Panc1 (cell line): ENCODE measurements around the gene BMP10. TPM values are rescaled to one million over a fixed set of nuclear protein-coding genes. Genes with fewer than 3 reads are reported as not detected.

Experiments
- ATAC-seq: fragments of 200-7000 bp; cut with Tn5 transposase; 2 replicates; pipeline ENCODE4 v1.9.1; 2020; ENCODE audit warnings: mild to moderate bottlenecking, moderate library complexity
- BruUV-seq: library from RNA; stranded (reverse); fragments of 400-500 nt; replicated peaks from 2 replicates; lab custom pipeline; 2021; lab: Mats Ljungman, UMichigan
- CTCF ChIA-PET: fragments of 300-600 bp; sonication (Branson Sonifier 250); formaldehyde crosslinking; loops from one replicate; lab custom pipeline; 2022; ENCODE audit warnings: antibody characterized with exemption; lab: Charles Lee
- POLR2A ChIA-PET: fragments of 300-600 bp; sonication (Branson Sonifier 250); formaldehyde crosslinking; loops from one replicate; lab custom pipeline; 2022; ENCODE audit warnings: antibody characterized with exemption; lab: Charles Lee
- DNase-seq: peaks from one replicate; pipeline ENCODE4 v3.0.0-alpha.2; 2010; ENCODE audit warnings: low read depth, low spot score
- H3K27ac ChIP-seq: 2 replicates; pipeline ENCODE4 v1.5.1; 2011; ENCODE audit warnings: mild to moderate bottlenecking, low read length, inconsistent platforms
- H3K27me3 ChIP-seq: fragments of 200-500 bp; sonication (Bioruptor generic); 2 replicates; pipeline ENCODE4 v1.6.0; 2014; ENCODE audit warnings: low read length, inconsistent platforms; ENCODE audit not compliant: control insufficient read depth, insufficient read depth
- H3K36me3 ChIP-seq: fragments of 200-500 bp; sonication (Bioruptor generic); 2 replicates; pipeline ENCODE4 v1.5.1; 2014; ENCODE audit warnings: inconsistent platforms, mild to moderate bottlenecking, low read length, moderate library complexity; ENCODE audit not compliant: control insufficient read depth, insufficient read depth
- H3K4me1 ChIP-seq: 2 replicates; pipeline ENCODE4 v1.5.1; 2011; ENCODE audit warnings: inconsistent platforms, mild to moderate bottlenecking, low read length, moderate library complexity; ENCODE audit not compliant: control insufficient read depth, insufficient read depth
- H3K4me3 ChIP-seq, 2 experiments: 2 replicates each; pipeline ENCODE4 v1.5.1; 2011 to 2012; ENCODE audit warnings: low read depth in 2 of 2, low read length in 2 of 2, mild to moderate bottlenecking in 2 of 2, inconsistent platforms in 1 of 2, moderate library complexity in 1 of 2
- H3K9me3 ChIP-seq: fragments of 200-500 bp; sonication (Bioruptor generic); 2 replicates; pipeline ENCODE4 v1.5.1; 2014; ENCODE audit warnings: low read depth, mild to moderate bottlenecking, inconsistent platforms, low read length, moderate library complexity; ENCODE audit not compliant: control insufficient read depth, insufficient read depth
- CTCF ChIP-seq: fragments of 450-650 bp; IDR thresholded peaks from 2 replicates; pipeline ENCODE4 v1.5.1; 2017; ENCODE audit warnings: mild to moderate bottlenecking
- POLR2AphosphoS5 ChIP-seq: IDR thresholded peaks from 2 replicates; pipeline ENCODE4 v1.6.1; 2012; ENCODE audit warnings: mild to moderate bottlenecking, low read depth, low read length, moderate library complexity
- REST ChIP-seq, 2 experiments: IDR thresholded peaks; 2 replicates each; pipeline ENCODE4 v1.6.1; 2011 to 2012; ENCODE audit warnings: low read depth in 2 of 2, control low read depth in 1 of 2, low read length in 1 of 2, mild to moderate bottlenecking in 1 of 2, moderate library complexity in 1 of 2; ENCODE audit not compliant: insufficient read depth in 1 of 2
- SIN3A ChIP-seq: IDR thresholded peaks from 2 replicates; pipeline ENCODE4 v1.6.1; 2012; ENCODE audit warnings: low read depth, mild to moderate bottlenecking, low read length, moderate library complexity, borderline replicate concordance; ENCODE audit not compliant: insufficient read depth
- TCF7L2 ChIP-seq: IDR thresholded peaks from 2 replicates; pipeline ENCODE4 v1.6.1; 2011; ENCODE audit warnings: mild to moderate bottlenecking, low read depth, low read length, inconsistent platforms
- in situ Hi-C: cut with HindIII; loops from 2 replicates; pipeline ENCODE4 v1.10.0; 2016; ENCODE audit warnings: low sequenced_read_pairs, low pct_unique_long_range_greater_than_20kb
- intact Hi-C: fragments of 100-400 bp; cut with micrococcal nuclease; formaldehyde crosslinking; loops from one replicate; pipeline ENCODE4 v1.10.0; 2022; ENCODE audit not compliant: unreplicated experiment
- total RNA-seq: library from RNA; stranded (reverse); gene quantifications from one replicate; pipeline ENCODE4 v1.2.1, GENCODE V29; 2021; ENCODE audit not compliant: unreplicated experiment

BMP10 gene
- total RNA-seq, 1 experiment from 2014 or later, result not detected

GRCh38 chr2:68888038-68888704 lies 17.0 kb upstream of the BMP10 start:
- ChIA-PET POLR2A (no interaction called here), CTCF (no interaction called here)
- Histone ChIP-seq H3K27ac (no peak overlapping the region), H3K4me3 (no peak overlapping the region), H3K9me3 (no peaks in the 10 kb centered on the region), H3K36me3 (no peaks in the 10 kb centered on the region), H3K4me1 (no peaks in the 10 kb centered on the region), H3K27me3 (peaks cover 2% of the 10 kb centered on the region)
- intact Hi-C loops, result no loop called here
- ATAC-seq, result no peak
- no peak for DNase-seq
- in situ Hi-C loops, result no loop called here
- no peak for TF ChIP-seq TCF7L2
- BruUV-seq, result no TSS peak

GRCh38 chr2:68885811-68886075 lies 14.5 kb upstream of the BMP10 start:
- intact Hi-C loops (no loop called here), in situ Hi-C loops (no loop called here)
- no peak for ATAC-seq
- DNase-seq, result no peak
- no peak overlapping the region for H3K4me3 ChIP-seq
- POLR2A ChIA-PET, result no interaction called here
- H3K36me3 ChIP-seq, result no peaks in the 10 kb centered on the region
- CTCF ChIA-PET, result interaction anchor here (0.6 kb wide), 1 partner anchor 22 kb away, joined by 3 read pairs; no protein-coding TSS in a partner anchor
- H3K27ac ChIP-seq, result no peak overlapping the region
- H3K27me3 ChIP-seq, result peaks cover 7% of the 10 kb centered on the region
- no peaks in the 10 kb centered on the region for H3K4me1 ChIP-seq
- TF ChIP-seq SIN3A (no peak), POLR2AphosphoS5 (no peak), TCF7L2 (no peak), CTCF (no peak), REST (IDR thresholded peaks at IDR 0.05; ENCODE audit: insufficient read depth in 1 of 2, low read depth in 2 of 2, low read length in 1 of 2) (no peak)
- no peaks in the 10 kb centered on the region for H3K9me3 ChIP-seq
- no TSS peak for BruUV-seq

GRCh38 chr2:68885074-68885810 lies 14.0 kb upstream of the BMP10 start:
- POLR2A ChIA-PET, result no interaction called here
- no peak for ATAC-seq
- Histone ChIP-seq H3K27me3 (peaks cover 7% of the 10 kb centered on the region), H3K36me3 (no peaks in the 10 kb centered on the region), H3K27ac (no peak overlapping the region), H3K9me3 (no peaks in the 10 kb centered on the region), H3K4me3 (no peak overlapping the region), H3K4me1 (no peaks in the 10 kb centered on the region)
- no TSS peak for BruUV-seq
- intact Hi-C loops (no loop called here), in situ Hi-C loops (no loop called here)
- TF ChIP-seq POLR2AphosphoS5 (no peak), SIN3A (no peak), CTCF (no peak), TCF7L2 (no peak)
- DNase-seq, result no peak
- CTCF ChIA-PET, result interaction anchor here (0.6 kb wide), 1 partner anchor 23 kb away, joined by 3 read pairs; no protein-coding TSS in a partner anchor
